ENCODE results near the gene PRKAG3. TPM values are rescaled to one million over a fixed set of nuclear protein-coding genes. Genes with fewer than 3 reads are reported as not detected.

PRKAG3 gene
- polyA plus RNA-seq, 1 donor from 2014 or later: not detected

DNA sequence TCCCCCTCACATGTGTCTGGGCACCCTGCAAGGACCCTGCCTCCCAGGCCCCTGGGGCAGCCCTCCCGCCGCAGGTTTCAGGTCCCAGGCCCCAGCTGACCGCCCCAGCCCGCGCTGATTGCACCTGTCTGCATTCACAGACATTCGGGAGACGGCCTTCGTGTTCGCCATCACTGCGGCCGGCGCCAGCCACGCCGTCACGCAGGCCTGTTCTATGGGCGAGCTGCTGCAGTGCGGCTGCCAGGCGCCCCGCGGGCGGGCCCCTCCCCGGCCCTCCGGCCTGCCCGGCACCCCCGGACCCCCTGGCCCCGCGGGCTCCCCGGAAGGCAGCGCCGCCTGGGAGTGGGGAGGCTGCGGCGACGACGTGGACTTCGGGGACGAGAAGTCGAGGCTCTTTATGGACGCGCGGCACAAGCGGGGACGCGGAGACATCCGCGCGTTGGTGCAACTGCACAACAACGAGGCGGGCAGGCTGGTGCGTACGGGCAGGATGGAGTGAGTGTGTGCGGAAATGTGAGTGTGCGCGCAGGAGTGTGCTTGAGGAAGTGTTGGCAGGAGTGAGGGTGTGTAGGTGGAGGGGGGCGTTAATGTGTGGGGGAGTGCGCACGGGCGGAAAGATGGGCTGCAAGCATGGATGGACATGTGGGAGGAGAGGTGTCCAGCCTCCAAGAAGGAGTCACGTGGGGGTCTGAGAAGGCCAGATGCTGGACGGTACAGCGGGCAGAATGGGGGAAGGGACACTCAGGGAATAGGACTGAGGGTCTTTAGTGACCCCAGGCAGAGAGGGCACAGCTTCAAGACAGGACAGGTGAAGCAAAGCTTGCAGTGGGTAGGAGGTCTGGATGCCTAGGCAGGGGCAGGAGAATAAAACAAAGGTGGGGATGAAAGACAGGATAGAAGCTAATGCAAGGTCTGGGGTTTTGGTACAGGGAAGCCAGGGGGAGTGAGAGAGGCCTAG is 40.0 kb upstream of the PRKAG3 start:
- Mint-ChIP-seq H3K4me1 (peaks cover 15 to 25% (median 17%) of the 10 kb centered on the region in 3 donors), H3K9me3 (no peaks in the 10 kb centered on the region), H3K4me3 (peak overlapping the region; percentile 27 to 98 (median 86)), H3K27ac (peak overlapping the region in 1 of 3 donors; percentile 3), H3K27me3 (peaks cover 20% of the 10 kb centered on the region), H3K36me3 (peaks cover 3% of the 10 kb centered on the region)

DNA sequence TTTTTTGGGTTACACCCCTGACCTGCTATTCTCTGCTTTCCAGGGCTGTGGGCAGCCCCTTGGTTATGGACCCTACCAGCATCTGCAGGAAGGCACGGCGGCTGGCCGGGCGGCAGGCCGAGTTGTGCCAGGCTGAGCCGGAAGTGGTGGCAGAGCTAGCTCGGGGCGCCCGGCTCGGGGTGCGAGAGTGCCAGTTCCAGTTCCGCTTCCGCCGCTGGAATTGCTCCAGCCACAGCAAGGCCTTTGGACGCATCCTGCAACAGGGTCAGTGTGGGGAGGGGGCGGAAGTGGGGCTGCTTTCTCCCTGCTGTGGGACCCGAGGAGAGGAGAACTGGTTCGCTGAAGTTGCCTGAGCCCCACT is 39.4 kb upstream of the PRKAG3 start:
- peaks cover 24% of the 10 kb centered on the region for H3K27me3 Mint-ChIP-seq
- H3K4me3 Mint-ChIP-seq: peak overlapping the region; percentile 70 to 91 (median 82)
- H3K36me3 Mint-ChIP-seq: peaks cover 3% of the 10 kb centered on the region
- H3K4me1 Mint-ChIP-seq: peaks cover 14 to 22% (median 18%) of the 10 kb centered on the region in 3 donors
- no peak overlapping the region for H3K27ac Mint-ChIP-seq
- no peaks in the 10 kb centered on the region for H3K9me3 Mint-ChIP-seq

DNA sequence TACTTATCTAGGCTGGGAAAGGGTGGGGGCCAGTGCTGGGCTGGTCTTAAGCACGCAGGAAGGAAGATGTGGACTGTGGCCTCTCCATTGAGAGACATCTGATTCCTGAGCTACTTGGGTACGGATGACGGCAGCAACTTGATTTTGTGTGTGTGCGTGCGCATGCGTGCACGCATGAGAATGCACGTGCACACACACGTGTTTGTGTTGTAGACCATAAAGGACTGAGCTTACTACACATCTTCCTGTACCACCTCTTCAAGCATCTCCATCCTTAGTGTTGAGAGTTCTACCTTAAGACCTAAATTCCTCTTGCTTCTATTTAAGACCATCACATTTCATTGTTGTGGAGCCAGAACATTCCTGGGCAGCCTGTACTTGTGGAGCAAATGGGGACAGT is 37.5 kb upstream of the PRKAG3 start:
- Mint-ChIP-seq H3K36me3 (peaks cover 3% of the 10 kb centered on the region), H3K4me3 (peak overlapping the region in 2 of 4 donors; percentile 5 to 18)

DNA sequence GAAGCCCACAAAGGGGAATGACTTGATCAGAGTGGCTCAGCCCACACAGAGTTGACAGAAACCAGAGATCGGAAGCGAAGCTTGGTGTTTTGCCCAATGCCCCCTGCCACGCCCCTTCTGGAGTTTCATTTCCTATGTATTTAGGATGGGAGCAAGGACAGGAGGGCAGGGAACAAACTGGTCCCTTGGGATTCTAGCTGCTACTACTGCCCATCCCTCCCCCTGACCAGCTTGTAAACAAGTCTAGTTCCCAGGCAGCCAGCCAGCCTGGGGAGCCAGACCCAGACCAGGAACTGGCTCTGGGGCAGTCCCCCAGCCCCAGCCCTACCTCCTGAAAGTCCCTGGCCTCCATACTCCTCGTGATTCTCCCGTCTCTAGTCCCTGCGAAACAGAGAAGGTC is 36.3 kb upstream of the PRKAG3 start:
- Mint-ChIP-seq H3K4me1 (peaks cover 10 to 14% (median 13%) of the 10 kb centered on the region in 3 donors), H3K4me3 (no peak overlapping the region), H3K27ac (no peak overlapping the region), H3K27me3 (peaks cover 37% of the 10 kb centered on the region), H3K9me3 (no peaks in the 10 kb centered on the region), H3K36me3 (peaks cover 3% of the 10 kb centered on the region)

More for the DNA sequence above, 37.5 kb upstream of the PRKAG3 start:
- no peak overlapping the region for H3K27ac Mint-ChIP-seq
- no peaks in the 10 kb centered on the region for H3K9me3 Mint-ChIP-seq
- peaks cover 14 to 18% (median 14%) of the 10 kb centered on the region in 3 donors for H3K4me1 Mint-ChIP-seq
- H3K27me3 Mint-ChIP-seq: peaks cover 27% of the 10 kb centered on the region

DNA sequence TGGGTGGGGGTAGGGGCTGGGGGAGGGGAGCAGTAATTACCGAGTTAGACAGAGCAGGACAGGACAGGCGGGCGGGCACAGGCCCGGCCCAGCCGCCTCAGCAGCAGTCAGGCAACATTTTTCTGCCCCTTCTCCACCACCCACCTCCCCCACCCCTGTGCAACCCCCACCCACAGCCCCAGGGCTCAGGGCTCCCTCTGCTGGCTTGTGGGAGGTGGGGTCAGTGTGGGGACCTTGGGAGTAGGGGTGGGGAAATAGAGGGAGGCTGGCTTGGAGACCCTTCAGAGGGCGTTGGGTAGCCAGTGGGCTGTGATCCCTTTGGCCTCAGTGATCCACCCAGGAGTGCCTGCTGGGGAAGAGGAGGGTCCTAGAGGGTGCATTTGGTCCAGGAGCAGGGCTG is 34.4 kb upstream of the PRKAG3 start:
- H3K4me1 Mint-ChIP-seq: peaks cover 7 to 11% (median 8%) of the 10 kb centered on the region in 3 donors
- H3K9me3 Mint-ChIP-seq: no peaks in the 10 kb centered on the region
- no peak overlapping the region for H3K27ac Mint-ChIP-seq
- peaks cover 3% of the 10 kb centered on the region for H3K36me3 Mint-ChIP-seq
- peaks cover 35% of the 10 kb centered on the region for H3K27me3 Mint-ChIP-seq
- no peak overlapping the region for H3K4me3 Mint-ChIP-seq

DNA sequence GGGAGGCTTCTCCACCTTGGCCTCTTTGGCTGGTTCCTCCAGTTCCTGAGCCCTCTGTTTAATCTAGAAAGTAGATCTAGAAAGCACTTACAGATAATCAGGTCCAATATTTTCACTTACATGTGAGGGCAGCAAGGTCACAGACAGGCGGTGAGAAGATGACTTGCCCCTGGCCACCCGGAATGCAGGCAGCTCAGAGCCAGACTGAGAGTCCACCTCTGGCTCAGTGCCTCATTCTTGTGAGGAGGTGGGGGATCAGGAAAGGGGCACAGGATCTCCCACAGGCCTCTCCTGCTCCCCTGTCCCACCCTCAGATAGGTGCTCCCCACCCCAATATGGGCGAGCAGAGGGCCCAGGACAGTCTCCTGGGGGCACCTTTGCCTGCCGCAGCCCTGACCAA is 33.8 kb upstream of the PRKAG3 start:
- Mint-ChIP-seq H3K27ac (no peak overlapping the region), H3K4me3 (no peak overlapping the region), H3K9me3 (no peaks in the 10 kb centered on the region), H3K36me3 (peaks cover 3% of the 10 kb centered on the region), H3K4me1 (peaks cover 5 to 7% (median 6%) of the 10 kb centered on the region in 3 donors), H3K27me3 (peaks cover 40% of the 10 kb centered on the region)

DNA sequence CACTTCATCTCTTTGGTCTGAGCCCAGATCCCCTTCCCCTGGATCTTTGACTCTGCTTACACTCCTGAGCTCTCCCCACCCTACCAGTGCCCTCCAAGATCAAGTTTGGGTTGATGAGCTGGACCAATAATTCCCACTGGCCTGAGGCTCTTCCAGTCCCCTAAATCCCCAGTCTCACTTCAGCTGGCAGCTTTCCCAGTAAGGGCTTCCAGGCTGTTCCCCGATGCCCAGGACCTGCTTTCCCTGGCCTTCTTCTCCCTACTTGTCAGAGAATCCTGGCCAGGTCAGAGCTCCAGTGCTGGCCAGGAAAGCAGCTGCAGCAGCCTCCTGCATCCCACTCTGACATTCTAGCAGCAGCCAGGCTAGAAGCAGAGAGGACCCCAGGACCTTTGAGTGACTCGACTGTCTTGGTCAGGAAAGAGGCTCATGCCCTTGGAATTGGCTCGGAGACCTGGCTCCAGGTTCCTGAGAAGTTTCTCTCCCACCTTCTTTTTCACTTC is 31.5 kb upstream of the PRKAG3 start:
- no peak overlapping the region for H3K27ac Mint-ChIP-seq
- H3K27me3 Mint-ChIP-seq: peaks cover 55% of the 10 kb centered on the region
- peaks cover 3% of the 10 kb centered on the region for H3K36me3 Mint-ChIP-seq
- H3K4me3 Mint-ChIP-seq: no peak overlapping the region
- peaks cover 8 to 12% (median 11%) of the 10 kb centered on the region in 3 donors for H3K4me1 Mint-ChIP-seq
- no peaks in the 10 kb centered on the region for H3K9me3 Mint-ChIP-seq

DNA sequence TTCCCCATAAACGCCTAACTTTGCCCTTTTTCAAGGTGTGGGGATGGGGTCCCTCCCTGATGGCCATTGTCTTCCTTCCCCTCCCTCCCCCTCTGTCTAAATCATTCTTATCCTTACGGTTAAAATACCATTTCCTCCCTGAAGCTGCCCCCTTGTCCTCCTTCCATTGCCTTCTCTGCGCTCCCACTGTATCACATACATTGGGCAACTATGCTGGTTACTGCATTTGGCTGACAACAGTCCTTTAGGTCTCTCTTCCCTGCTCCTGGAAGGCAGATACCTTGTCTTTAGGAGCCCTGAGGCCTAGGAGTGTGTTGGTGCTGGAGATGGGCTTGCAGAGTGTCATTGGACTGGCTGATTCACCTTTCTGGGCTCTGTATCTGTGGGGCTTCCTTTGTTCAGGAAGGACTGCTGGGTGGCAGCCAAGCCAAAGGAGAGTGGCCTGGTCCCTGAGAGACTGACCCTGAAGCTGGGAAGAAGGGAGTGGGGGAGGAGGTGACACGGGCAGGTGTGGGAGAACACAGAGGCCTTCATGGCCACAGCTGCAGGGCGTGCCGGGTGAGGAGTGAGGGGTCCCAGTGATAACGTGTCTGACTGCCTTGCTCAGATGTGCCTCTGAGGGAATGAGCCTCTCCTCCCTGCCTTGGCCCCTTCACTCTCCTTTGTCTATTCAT is 30.2 kb upstream of the PRKAG3 start:
- H3K9me3 Mint-ChIP-seq: no peaks in the 10 kb centered on the region
- no peaks in the 10 kb centered on the region for H3K36me3 Mint-ChIP-seq
- no peak overlapping the region for H3K27ac Mint-ChIP-seq
- H3K4me3 Mint-ChIP-seq: peak overlapping the region in 1 of 4 donors; percentile 9
- peaks cover 63% of the 10 kb centered on the region for H3K27me3 Mint-ChIP-seq
- H3K4me1 Mint-ChIP-seq: peaks cover 8 to 12% (median 11%) of the 10 kb centered on the region in 3 donors

DNA sequence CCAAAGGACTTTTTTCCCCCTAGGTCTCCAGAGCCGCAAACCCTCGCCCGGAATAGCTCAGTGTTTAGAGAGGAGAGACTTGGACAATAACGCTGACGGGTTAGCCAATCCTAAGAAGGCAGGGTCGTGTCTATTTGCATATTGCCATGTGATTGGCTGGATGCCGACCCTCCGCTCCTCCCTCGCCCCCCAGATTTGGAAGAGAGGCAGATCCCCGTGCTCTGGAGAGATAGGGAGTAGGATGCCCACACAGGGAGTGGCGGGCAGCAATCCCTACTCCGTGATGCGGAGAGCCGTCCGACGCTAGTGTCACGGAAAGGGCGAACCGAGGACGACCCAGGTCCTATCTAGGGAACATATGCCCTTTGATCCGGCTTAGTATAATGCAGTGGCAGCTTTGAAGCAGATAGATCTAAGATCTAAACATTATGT is 29.4 kb upstream of the PRKAG3 start:
- H3K4me3 Mint-ChIP-seq: peak overlapping the region in 3 of 4 donors; percentile 41 to 70 (median 64)
- H3K4me1 Mint-ChIP-seq: peaks cover 8 to 11% (median 9%) of the 10 kb centered on the region in 3 donors
- peaks cover 63% of the 10 kb centered on the region for H3K27me3 Mint-ChIP-seq
- H3K36me3 Mint-ChIP-seq: no peaks in the 10 kb centered on the region
- no peaks in the 10 kb centered on the region for H3K9me3 Mint-ChIP-seq
- H3K27ac Mint-ChIP-seq: no peak overlapping the region

DNA sequence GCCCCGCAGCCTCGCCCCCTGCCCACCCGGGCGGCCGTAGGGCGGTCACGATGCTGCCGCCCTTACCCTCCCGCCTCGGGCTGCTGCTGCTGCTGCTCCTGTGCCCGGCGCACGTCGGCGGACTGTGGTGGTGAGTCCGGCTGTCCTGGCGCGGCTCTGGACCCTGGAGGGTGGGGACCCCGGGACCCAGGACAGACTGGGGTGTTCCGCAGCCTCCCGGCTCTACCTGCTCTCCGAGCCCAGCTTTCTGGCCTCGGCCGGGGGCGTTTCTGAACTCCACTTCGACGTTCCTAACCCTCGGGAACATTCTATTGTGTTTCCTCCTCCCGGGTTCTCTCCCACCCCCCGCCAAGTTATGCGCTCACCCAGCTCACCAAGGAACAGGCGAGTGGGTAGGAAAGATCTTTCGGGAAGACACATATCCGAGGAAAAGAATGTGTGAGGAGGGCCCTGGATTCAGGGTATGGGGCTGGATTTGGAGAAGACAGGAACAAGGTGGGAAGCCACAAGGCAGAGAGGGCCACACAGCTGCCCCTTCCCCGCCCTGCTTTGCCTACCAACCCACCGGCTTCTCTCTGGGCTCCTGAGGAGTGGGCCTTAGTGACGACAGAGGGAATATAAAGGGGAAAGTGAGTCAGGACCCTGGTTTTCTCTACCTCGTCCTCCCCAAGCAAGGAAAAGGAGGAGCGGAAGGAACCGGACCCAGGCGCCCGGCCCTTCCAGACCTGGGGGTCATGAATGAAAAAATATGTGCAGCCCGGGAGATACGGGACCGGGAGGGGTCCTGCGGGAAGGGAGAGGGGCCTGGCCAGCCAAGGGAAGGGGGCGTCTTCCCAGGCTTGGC is 28.6 kb upstream of the PRKAG3 start:
- H3K36me3 Mint-ChIP-seq: no peaks in the 10 kb centered on the region
- no peaks in the 10 kb centered on the region for H3K9me3 Mint-ChIP-seq
- H3K27ac Mint-ChIP-seq: no peak overlapping the region
- H3K4me1 Mint-ChIP-seq: peaks cover 8 to 11% (median 9%) of the 10 kb centered on the region in 3 donors
- peaks cover 65% of the 10 kb centered on the region for H3K27me3 Mint-ChIP-seq
- H3K4me3 Mint-ChIP-seq: peak overlapping the region; percentile 54 to 79 (median 70)

DNA sequence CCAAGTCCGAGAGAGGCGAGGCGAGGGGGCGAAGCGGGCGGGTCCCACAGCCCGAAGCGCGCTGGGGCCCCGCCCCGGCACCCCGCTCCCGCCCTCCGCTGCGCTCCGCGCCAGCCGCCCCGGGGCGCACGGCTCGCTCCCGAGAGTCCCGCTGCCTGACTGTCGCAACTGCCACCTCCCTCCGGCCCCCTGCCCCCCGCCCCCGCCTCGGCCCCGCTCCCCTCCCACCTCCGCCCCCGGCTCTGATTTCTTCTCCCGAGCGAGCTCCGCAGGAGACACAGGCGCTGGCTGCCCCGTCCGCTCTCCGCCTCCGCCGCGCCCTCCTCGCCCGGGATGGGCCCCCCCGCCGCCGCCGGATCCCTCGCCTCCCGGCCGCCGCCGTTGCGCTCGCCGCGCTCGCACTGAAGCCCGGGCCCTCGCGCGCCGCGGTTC is 28.0 kb upstream of the PRKAG3 start, which contains the start of gene WNT6:
Gene WNT6 (plus strand): TSS at position 250 of the 432 bp plus-strand sequence. CDS start 233 bp downstream, outside the sequence.
- no peak within 1 kb of the TSS for H3K27ac Mint-ChIP-seq
- H3K4me3 Mint-ChIP-seq: peak within 1 kb of the TSS; percentile 61 to 84 (median 73)
- H3K27me3 Mint-ChIP-seq: peaks cover 67% of the 10 kb centered on the region
- H3K4me1 Mint-ChIP-seq: peaks cover 8 to 11% (median 9%) of the 10 kb centered on the region in 3 donors
- no peaks in the 10 kb centered on the region for H3K9me3 Mint-ChIP-seq
- H3K36me3 Mint-ChIP-seq: no peaks in the 10 kb centered on the region

DNA sequence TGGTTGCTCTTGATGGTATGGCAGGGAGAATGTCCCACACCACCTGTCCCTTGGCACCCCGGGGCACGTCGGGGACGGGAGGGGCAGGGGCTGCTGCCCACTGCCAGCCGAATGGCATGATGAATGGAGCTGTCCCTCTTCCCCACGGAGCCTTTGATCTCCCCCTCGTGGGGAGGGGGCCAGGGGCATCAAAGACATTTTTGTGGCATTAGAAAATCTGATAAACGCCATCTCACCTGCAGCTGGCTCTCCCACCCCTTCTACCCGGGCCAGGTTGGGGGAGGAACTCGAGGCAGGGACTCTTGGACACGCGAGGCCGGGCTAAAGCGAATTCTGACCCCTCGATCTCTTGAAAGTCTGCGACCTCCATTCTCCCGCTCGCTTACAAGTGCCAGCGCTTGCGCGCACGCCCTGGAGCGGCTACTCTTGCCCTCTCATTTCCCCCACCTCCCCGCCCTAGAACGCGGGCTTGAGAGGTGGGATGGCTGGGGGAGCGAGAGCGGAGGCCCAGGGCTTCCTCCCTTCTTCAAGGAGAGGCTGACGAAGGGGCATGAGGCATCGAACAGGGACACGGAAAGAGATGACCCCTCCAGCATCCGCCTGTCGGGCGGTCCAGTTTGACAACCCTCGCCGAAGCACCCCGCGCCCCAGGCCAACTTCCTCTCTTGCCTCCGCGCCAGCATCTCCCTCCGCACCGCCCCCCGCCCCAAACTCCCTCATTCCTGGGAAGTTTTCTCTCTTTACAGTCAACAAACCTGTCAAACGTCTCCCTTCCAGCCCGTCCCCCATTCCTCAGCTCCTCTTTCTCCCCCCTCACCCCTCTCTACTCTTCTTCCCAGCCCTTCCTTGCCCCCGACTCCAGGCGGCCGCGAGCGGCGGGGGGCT is 27.3 kb upstream of the PRKAG3 start:
- H3K9me3 Mint-ChIP-seq: no peaks in the 10 kb centered on the region
- peak overlapping the region; percentile 57 to 84 (median 72) for H3K4me3 Mint-ChIP-seq
- H3K27me3 Mint-ChIP-seq: peaks cover 70% of the 10 kb centered on the region
- no peaks in the 10 kb centered on the region for H3K36me3 Mint-ChIP-seq
- H3K4me1 Mint-ChIP-seq: peaks cover 8 to 11% (median 9%) of the 10 kb centered on the region in 3 donors
- H3K27ac Mint-ChIP-seq: no peak overlapping the region

DNA sequence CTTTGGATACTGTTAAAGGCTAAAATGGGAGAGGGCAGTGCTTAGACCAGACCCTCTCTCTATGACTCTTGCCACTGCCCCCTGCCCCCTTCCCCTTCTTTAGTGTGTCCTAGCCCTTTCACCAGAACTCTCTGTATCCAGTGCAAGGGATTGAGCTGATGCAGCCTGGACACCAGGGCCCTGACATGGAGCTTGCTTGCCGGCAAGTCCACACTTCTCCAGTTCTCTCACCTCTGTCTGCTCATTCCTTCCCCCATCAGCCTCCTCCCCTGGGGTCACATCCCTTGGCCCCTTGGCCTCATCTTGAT is 26.5 kb upstream of the PRKAG3 start:
- H3K4me3 Mint-ChIP-seq: peak overlapping the region in 1 of 4 donors; percentile 74
- no peaks in the 10 kb centered on the region for H3K9me3 Mint-ChIP-seq
- H3K27ac Mint-ChIP-seq: no peak overlapping the region
- peaks cover 72% of the 10 kb centered on the region for H3K27me3 Mint-ChIP-seq
- H3K4me1 Mint-ChIP-seq: peaks cover 8 to 11% (median 9%) of the 10 kb centered on the region in 3 donors
- no peaks in the 10 kb centered on the region for H3K36me3 Mint-ChIP-seq
